Renal pelvis (tissue), 4 donors: Measurements from ENCODE around the gene UNG. TPM values are rescaled to one million over a fixed set of nuclear protein-coding genes. Genes with fewer than 3 reads are reported as not detected.
A peak's percentile ranks its signal among the peaks of the same experiment; 100 is the strongest.

Experiments used
- DNase-seq: peaks from one replicate; pipeline ENCODE4 v3.0.0-alpha.2; 2013
- polyA plus RNA-seq, 3 donors: library from polyadenylated mRNA; unstranded; fragments of 120-200 nt; gene quantifications; one replicate each; pipeline ENCODE4 v1.2.1, GENCODE V29; 2013; ENCODE audit not compliant: insufficient read length in 3 of 3

Gene UNG
- polyA plus RNA-seq, 3 donors, result 67.5 to 71.9 (median 71.8) TPM

DNA sequence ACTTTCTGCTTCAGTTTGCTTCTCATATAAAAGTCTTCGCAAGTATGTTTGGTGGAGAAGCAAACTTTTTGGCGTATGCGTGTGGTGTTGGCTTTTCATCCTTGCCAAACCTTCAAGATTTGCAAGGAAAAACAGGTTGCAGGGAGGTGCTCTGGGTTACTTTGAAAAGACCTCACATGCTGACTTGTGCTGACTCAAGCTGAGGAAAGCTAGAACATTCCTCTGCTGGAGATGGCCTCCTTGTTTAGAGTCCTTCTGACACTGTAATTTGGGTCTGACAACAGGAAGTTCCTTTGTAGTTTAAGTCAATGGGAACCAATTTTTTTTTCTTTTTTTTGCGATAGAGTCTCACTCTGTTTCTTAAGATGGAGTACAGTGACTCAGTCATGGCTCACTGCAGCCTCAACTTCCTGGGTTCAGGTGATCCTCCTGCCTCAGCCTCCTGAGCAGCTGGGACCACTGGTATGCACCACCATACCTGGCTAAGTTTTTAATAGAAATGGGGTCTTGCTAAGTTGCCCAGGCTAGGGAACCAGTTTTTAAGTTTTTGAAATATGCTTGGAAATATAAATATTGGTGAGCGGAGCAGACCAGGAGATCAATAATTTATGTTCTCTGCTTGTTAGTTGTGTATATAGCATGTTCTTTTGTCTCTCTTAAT is 16.4 kb downstream of the UNG start:
- DNase-seq, result no peak

DNA sequence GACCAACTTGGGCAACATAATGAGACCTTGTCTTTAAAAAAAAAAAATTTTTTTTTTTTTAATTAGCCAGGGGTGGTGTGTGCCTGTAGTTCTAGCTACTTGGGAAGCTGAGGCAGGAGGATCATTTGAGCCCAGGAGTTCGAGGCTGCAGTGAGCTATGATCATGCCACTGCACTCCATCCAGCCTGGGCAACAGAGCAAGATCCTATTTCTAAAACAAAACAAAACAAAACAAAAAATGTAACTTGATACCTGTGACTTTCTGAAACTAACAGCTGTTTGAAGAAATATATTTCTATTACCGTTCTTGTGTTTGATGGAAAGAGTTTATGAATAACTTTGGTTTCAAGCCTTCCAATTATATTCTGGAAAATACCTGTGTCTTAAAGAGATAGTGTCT is 17.2 kb downstream of the UNG start:
- no peak for DNase-seq

DNA sequence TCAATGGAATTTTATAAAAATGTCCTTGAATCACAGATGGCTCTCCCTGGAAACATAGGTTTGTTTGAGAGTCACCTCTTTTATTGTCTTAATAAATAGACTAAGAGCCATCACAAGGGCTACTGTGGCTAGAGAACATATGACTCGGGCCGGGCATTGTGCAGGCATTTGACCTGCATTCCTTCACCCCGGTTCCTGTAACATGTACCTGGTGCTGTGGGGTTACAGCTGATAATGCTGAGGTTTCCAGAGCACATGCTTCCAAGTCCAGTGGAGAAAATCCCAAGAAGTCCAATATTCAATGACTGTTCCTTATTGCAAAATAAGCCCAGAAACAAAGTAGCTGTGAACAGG is 18.0 kb downstream of the UNG start:
- no peak for DNase-seq

DNA sequence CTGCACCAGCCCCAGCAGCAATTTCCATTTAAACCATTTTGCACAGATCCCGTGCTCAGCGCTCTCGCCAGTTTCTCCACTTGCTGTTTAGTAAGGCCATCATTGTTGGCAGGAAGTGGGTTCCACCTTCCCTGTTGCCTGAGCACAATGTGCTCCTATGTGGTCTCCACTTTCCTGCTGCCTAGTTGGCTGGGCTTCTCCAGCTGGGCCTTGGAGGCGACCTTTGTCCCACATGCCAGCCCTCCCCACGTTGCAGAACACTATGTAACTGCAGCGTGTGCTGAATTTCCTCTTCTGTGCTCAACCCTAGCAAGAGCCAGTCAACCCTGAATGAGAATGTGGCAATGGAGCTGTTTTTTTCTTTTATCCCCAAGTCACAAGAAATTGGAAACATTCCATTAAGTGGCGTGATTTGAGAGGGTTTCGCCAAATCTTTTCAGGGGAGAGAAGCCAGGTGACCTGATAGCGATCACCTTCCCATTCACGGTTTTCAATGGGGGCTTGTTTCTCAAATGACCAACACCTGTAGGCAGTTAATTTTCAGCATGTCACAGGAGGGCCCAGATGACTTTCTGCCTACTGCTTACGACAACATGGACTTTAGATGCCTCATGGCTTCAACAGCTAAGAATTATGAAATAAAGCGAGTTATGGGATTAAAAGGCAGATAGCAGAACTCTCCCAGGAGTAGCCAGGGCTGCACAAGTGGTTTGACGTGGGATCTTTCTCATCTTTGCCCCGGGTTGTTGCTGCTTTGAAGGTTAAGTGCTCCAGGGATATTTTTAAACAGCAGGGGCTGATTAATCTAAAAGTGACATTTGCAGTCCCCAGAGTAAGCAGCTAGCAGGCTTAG is 18.6 kb downstream of the UNG start, which contains the start of gene ACACB:
ACACB (plus strand) TSS at position 830 of the 853 bp plus-strand sequence. CDS start 22,819 bp downstream, outside the sequence.
- DNase-seq, result peak; percentile 68

DNA sequence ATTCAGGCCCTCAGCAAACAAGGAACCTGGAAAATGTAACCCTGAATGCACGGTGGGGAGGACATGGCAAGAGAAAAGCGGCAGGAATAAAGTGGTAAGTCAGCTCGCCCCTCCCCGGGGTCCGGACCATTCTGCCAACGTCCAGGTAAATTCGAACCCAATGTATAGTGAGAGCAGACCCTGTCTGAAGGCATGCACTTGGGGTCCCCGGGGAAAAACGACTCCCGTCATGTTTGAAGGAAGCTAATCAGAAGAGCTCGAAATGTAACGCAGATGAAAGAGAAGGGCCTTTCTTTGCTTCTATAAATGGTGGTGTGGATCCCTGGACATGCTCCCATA is 19.2 kb downstream of the UNG start:
- no peak for DNase-seq

DNA sequence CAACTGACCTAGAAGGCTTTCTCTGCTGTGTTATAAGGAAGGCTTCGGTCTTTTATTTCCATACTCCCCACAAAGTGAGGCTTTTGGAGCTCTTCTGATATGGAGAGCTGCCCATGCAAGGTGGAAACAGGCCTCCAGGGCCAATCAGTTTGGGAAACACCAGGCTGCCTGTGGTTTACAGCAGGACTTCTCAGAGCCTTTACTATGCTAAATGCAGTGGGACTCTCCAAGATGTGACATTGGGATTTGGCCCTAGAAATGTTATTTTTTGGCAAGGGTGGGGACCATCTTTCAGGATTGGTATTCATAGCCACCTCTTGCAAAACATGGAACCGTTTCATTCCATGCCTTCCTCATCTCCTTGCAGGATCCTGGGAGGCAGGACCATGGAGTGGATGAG is 22.7 kb downstream of the UNG start:
- no peak for DNase-seq

DNA sequence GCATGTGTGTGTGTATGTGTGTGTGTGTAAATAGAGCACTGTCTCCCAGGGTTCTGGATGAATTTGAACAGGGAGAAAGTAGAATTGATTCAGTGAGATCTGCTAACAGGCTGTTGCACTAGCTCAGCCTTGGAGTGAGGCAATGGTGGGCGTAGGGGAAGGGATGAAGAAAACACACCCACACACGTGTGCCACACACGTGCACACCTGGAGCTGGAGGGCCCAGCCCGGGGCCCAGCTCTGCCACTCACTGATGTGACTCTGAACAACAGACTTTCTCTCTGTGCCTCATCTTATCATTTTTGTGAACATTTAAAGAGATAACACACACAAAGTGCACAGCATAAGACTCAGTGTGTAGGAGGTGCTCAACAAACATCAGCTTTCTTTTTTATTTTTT is 23.2 kb downstream of the UNG start:
- DNase-seq, result no peak

DNA sequence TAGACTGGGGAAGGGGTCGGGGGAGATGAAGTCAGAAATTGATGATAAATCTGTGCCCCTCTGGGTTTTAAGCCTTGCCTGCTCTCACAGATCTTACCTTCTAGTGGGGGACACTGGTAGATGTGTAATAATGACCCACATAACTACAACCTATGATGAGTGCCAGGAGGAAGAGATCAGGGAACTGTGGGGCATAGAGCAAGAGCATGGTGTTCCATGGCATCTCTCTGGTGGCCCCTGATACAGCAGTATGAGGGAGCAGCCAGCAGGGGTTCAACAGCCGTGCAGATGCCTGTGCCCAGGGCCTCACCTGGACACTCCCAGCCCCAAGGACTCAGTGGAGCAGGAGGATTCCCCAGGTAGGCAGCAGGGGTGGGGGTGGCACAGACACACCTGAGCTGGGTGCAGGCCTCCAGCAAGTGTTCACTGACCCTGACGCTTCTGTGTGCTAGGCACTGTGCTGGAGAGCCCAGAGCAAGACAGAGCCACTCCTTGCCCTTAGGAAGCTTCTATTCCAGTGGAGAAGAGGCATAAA is 24.0 kb downstream of the UNG start:
- no peak for DNase-seq

DNA sequence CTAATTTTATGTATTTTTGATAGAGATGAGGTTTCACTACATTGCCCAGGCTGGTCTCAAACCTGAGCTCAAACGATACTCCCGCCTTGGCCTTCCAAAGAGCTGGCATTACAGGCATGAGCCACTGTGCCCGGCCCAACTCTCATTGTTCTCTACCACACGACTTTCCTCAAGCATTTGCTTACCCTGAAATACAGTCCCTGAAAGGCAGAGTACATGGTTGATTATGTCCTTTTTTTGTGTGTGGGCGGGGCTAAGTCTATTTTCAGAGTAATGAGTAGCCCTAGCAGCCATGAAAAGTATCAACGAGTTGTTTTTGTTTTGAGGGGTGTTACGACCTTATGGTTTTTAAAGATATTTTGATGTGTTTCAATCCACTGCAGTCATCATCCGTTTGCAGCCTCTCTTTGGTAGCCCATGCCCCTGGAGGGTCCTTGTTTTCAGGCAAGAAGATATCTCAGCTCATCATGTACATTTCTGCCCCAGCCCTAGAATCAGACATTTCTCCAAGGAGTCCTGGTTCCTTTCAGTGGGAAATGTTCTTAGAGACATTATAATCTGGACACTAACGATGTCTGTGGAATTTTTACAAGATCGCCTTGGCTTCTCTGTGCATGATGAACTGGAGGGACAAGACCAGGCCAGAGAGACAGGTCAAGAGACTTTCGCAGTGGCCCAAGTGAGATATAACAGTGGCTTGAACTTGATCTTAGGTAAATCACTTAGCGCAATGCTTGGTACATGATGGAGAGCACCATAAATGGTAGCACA is 27.7 kb downstream of the UNG start:
- no peak for DNase-seq

DNA sequence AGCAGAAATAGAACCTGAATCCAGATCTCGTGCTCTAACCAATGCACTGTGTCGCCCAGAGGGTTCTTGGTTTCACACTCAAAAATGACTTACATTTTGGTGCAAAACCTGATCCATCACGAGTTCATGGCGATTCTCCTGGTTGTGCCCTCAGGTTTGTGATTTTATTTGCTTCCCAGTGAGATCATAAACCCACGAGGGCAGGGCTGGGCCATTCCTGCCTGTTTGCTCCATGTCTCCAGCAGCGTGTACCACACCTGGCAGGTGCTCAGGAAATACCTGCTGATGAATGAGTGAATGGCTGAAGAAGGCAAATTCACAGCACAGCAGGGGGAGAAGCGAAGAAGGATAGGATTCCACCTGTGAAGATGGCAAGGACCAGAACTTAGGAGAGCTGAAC is 28.4 kb downstream of the UNG start:
- no peak for DNase-seq

DNA sequence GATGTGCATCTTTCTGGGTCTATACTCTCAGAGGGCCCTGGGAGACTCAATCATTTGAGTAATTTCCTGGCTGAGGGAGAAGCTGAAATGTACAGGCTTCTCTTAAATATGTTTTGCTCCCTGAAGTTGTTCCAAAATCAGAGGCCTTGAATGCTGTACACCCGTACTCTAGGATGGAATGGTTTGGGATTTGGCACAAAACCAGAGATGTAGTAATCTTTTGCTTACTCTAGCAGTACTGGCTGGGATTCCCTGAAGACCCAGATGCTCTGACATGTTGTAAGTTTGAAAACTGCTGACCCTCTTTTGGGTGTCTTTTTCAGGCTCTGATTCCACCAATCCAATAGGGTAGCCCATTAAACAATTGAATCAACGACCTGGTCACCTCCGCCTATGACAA is 29.4 kb downstream of the UNG start:
- DNase-seq, result no peak

DNA sequence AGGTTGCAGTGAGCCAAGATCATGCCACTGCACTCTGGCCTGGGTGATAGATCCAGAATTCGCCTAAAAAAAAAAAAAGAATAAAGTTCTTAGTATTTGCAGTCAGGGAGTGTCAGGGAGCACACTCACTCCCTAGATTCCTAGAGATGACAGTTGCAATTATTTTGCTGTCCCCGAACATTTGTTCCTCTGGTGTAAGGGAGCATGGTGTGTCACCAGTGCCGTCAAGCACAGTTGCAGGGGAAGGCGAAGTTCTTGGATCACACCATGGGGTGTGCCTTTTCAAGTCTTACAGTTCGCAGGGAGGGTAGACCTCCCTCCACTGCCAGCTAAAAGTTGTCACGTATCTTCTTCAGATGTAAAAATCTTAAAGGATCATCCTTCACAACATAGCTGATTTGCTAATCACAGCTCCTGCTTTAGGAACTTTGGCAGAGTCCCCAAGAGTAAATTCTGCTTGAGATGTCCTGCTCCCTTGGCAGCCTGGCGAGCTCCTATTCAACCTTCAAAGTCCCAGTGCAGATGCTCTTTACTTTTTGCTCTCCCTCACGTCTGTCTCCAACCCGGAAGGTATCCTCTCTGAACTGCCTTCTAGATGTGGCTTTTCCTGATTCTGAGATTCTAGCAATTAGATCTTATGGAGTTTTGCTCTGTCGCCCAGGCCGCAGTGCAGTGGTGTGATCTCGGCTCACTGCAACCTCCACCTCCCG is 30.3 kb downstream of the UNG start:
- DNase-seq, result no peak

DNA sequence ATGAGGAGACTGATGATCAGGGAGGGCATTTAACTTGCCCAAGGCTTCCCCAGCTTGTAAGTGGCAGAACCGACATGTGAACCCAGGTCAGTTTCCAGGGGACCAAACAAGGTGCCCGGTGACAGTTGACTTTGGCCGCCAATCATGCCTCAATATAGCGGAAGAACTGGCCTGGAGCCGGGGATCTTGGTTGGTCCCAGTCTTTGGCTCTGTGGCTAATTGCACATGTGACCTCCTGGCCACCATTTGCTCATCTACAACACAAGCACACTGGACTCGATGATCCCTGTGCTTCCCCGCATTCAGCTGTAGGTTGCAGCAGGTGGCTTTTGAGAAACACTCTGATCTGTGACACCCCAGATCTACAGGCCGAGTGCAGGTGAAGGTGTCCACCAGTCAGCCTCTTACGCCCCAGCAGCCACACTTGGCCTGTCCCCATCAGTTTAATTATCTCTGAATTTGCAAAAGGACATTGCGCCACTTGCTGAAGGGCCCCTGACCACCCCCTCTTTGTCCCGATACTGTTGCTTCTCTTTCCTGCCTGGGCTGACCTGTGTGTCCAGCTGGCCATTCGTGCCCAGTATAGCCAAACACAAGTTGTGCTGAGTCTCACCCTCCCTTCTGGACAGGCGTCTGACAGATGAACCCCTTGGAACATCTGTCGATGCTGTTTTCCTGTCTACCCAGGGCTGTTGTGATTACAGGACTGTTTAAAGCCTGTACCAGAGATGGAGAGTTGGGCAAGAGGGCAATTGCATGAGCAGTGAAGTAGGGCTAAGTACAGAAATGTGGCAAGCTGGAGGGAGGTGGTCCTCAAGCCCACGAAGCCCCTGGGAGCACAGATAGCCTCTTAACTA is 33.1 kb downstream of the UNG start:
- DNase-seq, result no peak

DNA sequence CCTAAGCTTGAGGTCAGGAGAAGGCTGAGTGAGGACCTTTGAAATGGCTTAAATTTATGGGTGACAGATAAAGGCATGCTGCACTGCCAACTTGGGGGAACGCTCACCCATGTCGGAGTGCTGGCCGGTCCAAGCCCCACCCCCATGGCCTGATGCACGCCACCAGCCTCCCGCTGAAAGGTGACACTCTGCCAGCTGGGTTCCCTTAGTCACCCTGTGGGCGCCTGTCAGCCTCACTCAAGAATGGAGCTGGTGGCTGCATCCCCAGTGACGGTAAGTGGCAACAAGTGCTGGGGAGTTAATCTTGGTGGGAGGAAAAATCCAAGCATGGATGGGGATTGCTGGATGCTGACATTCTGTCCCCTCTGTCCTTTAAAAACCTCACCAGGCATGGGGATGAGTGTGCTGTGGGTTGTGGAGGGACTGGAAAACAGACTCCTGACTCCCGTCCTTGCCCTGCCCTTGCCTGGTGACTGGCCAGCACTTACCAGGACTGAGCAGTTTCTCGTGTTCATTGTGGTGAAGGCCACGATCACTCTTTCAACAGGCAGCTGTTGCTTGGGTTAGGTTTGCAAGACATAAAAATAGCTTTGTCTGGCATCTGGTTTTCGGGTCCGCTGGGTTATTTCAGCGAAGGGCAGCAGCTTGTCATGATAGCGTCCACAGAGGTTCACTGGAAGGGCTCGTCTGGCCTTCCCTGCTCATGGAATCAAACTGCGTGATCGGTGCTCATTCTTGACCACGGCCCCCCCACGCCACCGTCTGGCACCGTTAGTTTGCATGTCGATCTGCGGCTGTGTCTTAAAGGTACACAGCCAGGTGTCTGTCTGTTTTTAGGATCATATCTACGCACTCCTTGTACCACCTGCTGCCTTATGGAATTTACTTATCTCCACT is 34.0 kb downstream of the UNG start:
- DNase-seq, result peak; percentile 62

DNA sequence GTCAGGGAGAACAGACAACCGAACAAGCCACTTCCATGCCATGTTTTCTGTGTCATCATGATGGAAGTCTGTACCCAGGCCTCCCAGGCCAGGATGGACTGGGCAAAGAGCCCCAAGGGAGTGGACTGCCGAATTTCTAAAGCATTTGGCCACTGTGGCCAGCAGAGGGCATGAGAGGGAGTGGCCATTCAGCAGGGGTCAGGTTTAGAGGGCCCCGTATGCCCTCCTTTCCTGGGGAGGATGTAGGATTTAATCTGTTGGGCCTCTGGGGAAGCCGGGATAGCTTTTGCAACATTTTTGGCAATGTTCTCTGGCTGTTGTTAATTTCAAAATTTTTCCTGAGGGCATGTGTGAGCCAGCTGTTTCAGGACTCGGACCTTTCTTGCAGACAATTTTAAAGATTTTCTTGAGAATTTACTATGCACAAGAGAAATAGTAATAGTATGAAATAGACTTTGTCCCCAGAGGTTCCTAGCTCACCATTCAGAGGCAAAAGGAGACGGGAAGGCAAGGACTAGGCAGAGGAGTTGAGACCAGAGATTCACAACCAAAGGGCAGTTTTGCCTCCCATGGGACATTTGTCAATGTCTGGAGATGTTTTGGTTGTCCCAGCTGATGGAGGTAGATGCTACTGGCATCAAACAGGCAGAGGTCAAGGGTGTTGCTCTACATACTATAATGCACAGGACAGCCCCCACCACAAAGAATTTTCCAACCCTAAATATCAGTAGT is 37.0 kb downstream of the UNG start:
- DNase-seq, result no peak

DNA sequence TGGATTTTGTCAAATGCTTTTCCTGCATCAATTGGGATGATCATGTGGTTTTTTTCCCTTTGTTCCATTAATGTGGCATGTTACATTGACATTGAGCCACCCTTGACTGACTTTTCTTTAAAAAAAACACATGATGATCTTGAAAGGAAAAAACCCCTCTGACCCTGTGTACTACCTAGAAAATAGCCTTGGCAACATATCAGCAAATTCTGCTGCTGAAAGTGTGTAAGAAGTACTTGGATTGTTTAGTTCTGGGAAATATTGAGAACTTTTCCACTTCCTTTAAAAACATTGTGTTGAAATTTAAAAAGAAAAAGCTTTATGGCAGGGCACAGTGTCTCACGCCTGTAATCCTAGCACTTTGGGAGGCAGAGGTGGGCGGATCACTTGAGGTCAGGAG is 39.7 kb downstream of the UNG start:
- no peak for DNase-seq

DNA sequence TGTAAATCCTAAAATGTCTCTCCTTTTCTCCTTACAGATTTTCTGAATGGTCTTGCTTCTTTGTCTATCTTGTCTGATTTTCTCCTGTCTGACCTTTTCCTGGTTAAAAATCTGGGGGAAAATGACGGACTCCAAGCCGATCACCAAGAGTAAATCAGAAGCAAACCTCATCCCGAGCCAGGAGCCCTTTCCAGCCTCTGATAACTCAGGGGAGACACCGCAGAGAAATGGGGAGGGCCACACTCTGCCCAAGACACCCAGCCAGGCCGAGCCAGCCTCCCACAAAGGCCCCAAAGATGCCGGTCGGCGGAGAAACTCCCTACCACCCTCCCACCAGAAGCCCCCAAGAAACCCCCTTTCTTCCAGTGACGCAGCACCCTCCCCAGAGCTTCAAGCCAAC is 42.0 kb downstream of the UNG start:
- DNase-seq, result no peak

DNA sequence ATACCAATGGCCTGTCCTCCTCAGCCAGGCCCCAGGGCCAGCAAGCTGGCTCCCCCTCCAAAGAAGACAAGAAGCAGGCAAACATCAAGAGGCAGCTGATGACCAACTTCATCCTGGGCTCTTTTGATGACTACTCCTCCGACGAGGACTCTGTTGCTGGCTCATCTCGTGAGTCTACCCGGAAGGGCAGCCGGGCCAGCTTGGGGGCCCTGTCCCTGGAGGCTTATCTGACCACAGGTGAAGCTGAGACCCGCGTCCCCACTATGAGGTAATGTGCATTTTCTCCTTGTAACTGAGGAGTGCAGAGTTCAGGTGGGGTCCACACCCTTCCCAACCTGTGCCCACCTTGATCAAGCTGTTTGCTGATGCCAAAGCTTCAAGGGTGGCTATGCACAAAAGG is 42.4 kb downstream of the UNG start:
- DNase-seq, result no peak

DNA sequence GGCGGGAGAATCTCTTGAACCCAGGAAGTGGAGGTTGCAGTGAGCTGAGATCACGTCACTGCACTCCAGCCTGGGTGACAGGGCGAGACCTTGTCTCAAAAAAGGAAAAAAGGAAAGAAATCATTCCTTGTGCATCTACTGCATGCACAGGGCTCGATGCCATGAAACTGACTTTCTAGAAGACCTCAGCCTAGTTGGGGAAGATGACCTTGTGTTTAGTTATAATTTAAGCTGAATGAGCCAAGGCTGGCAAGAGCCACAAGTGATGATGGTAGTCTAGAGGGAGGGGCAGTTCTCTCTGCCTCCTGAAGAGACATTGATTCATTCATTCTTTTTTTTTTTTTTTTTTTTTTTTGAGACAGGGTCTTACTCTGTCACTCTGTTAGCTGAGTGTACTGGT is 43.2 kb downstream of the UNG start:
- DNase-seq, result no peak
